HCT116 (cell line): ENCODE results near the gene MRPS23. TPM values are rescaled to one million over a fixed set of nuclear protein-coding genes. Genes with fewer than 3 reads are reported as not detected.

Experiments used
- ATAC-seq: fragments of 200-7000 bp; cut with Tn5 transposase; 2 replicates; pipeline ENCODE4 v1.9.1; 2020; ENCODE audit warnings: mild to moderate bottlenecking, moderate library complexity
- BruUV-seq: library from RNA; stranded (reverse); fragments of 400-500 nt; replicated peaks from 2 replicates; lab custom pipeline; 2021; lab: Mats Ljungman, UMichigan
- CTCF ChIA-PET: fragments of 300-600 bp; sonication (Branson Sonifier 250); formaldehyde crosslinking; loops from one replicate; lab custom pipeline; 2021; ENCODE audit warnings: antibody characterized with exemption; lab: Charles Lee
- POLR2A ChIA-PET: fragments of 300-600, 350-600 bp; sonication (Branson Sonifier 250); formaldehyde crosslinking; loops from one replicate; lab custom pipeline; 2021; ENCODE audit warnings: antibody characterized with exemption; lab: Charles Lee
- RAD21 ChIA-PET, 2 experiments: fragments of 300-600 bp; sonication (Branson Sonifier 250); formaldehyde crosslinking; loops; one replicate each; lab custom pipeline; 2023; ENCODE audit warnings: low total read pairs in 2 of 2; ENCODE audit not compliant: uncharacterized antibody in 2 of 2, unreplicated experiment in 2 of 2, low non-redundant PET in 1 of 2; lab: Charles Lee
- DNase-seq: peaks from one replicate; pipeline ENCODE4 v3.0.0-alpha.2; 2010; ENCODE audit warnings: low read depth, low spot score
- H2AFZ ChIP-seq: fragments of 200-600 bp; shearing (Covaris generic), sonication (generic); 2 replicates; pipeline ENCODE4 v1.6.1; 2017; ENCODE audit warnings: low read depth, mixed run types, mixed read lengths, antibody characterized with exemption, low read length; ENCODE audit not compliant: poor library complexity, severe bottlenecking
- H3K27ac ChIP-seq: 2 replicates; pipeline ENCODE4 v1.5.1; 2012; ENCODE audit warnings: low read depth, low read length
- H3K27me3 ChIP-seq: fragments of 200-600 bp; sonication (generic); 2 replicates; pipeline ENCODE4 v1.6.1; 2016; ENCODE audit warnings: mixed run types, low read length, mixed read lengths; ENCODE audit not compliant: insufficient read depth
- H3K36me3 ChIP-seq, 2 experiments: fragments of 200-500 bp in 1 of 2; fragments of 200-600 bp in 1 of 2; sonication (Bioruptor generic) in 1 of 2; sonication (generic) in 1 of 2; 2 replicates each; pipeline versions ENCODE4 v1.5.1 to v1.6.1; 2014 to 2016; ENCODE audit warnings: low read length in 2 of 2, inconsistent platforms in 1 of 2, mixed read lengths in 1 of 2, mixed run types in 1 of 2; ENCODE audit not compliant: insufficient read depth in 2 of 2, control insufficient read depth in 1 of 2
- H3K4me1 ChIP-seq, 2 experiments: fragments of 200-600 bp in 1 of 2; sonication (generic) in 1 of 2; 2 replicates each; pipeline versions ENCODE4 v1.5.1 to v1.6.1; 2012 to 2017; ENCODE audit warnings: low read length in 2 of 2, inconsistent platforms in 1 of 2, mild to moderate bottlenecking in 1 of 2, mixed read lengths in 1 of 2, mixed run types in 1 of 2, moderate library complexity in 1 of 2; ENCODE audit not compliant: insufficient read depth in 2 of 2, control insufficient read depth in 1 of 2
- H3K4me2 ChIP-seq: fragments of 200-600 bp; sonication (generic); 2 replicates; pipeline ENCODE4 v1.6.1; 2017; ENCODE audit warnings: mixed run types, low read length, mixed read lengths
- H3K4me3 ChIP-seq, 2 experiments: fragments of 200-600 bp in 1 of 2; sonication (generic) in 1 of 2; replicated peaks in 1 of 2; 2 replicates each; pipeline ENCODE4 v1.5.1; 2011 to 2016; ENCODE audit warnings: low read length in 2 of 2, control low read depth in 1 of 2, low read depth in 1 of 2, mild to moderate bottlenecking in 1 of 2, mixed read lengths in 1 of 2, mixed run types in 1 of 2
- H3K79me2 ChIP-seq: fragments of 200-600 bp; sonication (generic); 2 replicates; pipeline ENCODE4 v1.6.1; 2017; ENCODE audit warnings: mild to moderate bottlenecking, mixed run types, low read length, moderate library complexity, mixed read lengths; ENCODE audit not compliant: insufficient read depth
- H3K9ac ChIP-seq: fragments of 200-600 bp; sonication (generic); 2 replicates; pipeline ENCODE4 v1.6.1; 2016; ENCODE audit warnings: low read length, mixed read lengths
- H3K9me2 ChIP-seq: fragments of 200-600 bp; sonication (generic), shearing (Covaris generic); 2 replicates; pipeline ENCODE4 v1.6.1; 2017; ENCODE audit warnings: mixed run types, mild to moderate bottlenecking, moderate library complexity; ENCODE audit not compliant: insufficient read depth
- H3K9me3 ChIP-seq, 2 experiments: fragments of 200-500 bp in 1 of 2; fragments of 200-600 bp in 1 of 2; sonication (Bioruptor generic) in 1 of 2; sonication (generic) in 1 of 2; 2 replicates each; pipeline ENCODE4 v1.6.1; 2014 to 2017; ENCODE audit warnings: low read length in 2 of 2, mixed read lengths in 2 of 2, inconsistent platforms in 1 of 2, low read depth in 1 of 2, mild to moderate bottlenecking in 1 of 2, mixed run types in 1 of 2, moderate library complexity in 1 of 2; ENCODE audit not compliant: control insufficient read depth in 1 of 2, insufficient read depth in 1 of 2
- H4K20me1 ChIP-seq: fragments of 200-600 bp; sonication (generic), shearing (Covaris generic); 2 replicates; pipeline ENCODE4 v1.6.1; 2017; ENCODE audit warnings: mixed run types, mild to moderate bottlenecking, moderate library complexity; ENCODE audit not compliant: insufficient read depth
- ATF3 ChIP-seq: IDR thresholded peaks from 2 replicates; pipeline ENCODE4 v1.6.1; 2012
- CBX3 ChIP-seq: IDR thresholded peaks from 2 replicates; pipeline ENCODE4 v1.6.1; 2012; ENCODE audit warnings: low read depth
- CEBPB ChIP-seq: IDR thresholded peaks from 2 replicates; pipeline ENCODE4 v1.6.1; 2012; ENCODE audit warnings: low read depth
- ELF1 ChIP-seq: IDR thresholded peaks from 2 replicates; pipeline ENCODE4 v1.6.1; 2012; ENCODE audit warnings: low read depth, borderline replicate concordance
- EZH2 ChIP-seq: fragments of 200-600 bp; sonication (generic); IDR thresholded peaks from 2 replicates; pipeline ENCODE4 v1.6.1; 2017; ENCODE audit warnings: antibody characterized with exemption, mixed run types
- EZH2phosphoT487 ChIP-seq: fragments of 200-600 bp; IDR thresholded peaks from 2 replicates; pipeline ENCODE4 v1.6.1; 2018; ENCODE audit warnings: antibody characterized with exemption, borderline replicate concordance
- JUND ChIP-seq: IDR thresholded peaks from 2 replicates; pipeline ENCODE4 v1.6.1; 2012
- POLR2A ChIP-seq: IDR thresholded peaks from 2 replicates; pipeline ENCODE4 v1.7.0; 2011; ENCODE audit warnings: borderline replicate concordance; ENCODE audit not compliant: insufficient read depth, insufficient read length; ENCODE audit errors: extremely low read depth
- SP1 ChIP-seq: IDR thresholded peaks from 2 replicates; pipeline ENCODE4 v1.6.1; 2012; ENCODE audit warnings: low read depth
- SRF ChIP-seq: IDR thresholded peaks from 2 replicates; pipeline ENCODE4 v1.6.1; 2012; ENCODE audit warnings: low read depth
- intact Hi-C: fragments of 100-400 bp; cut with micrococcal nuclease; formaldehyde crosslinking; loops from 2 replicates; pipeline ENCODE4 v1.10.0; 2022
- total RNA-seq: library from RNA; stranded (reverse); gene quantifications from one replicate; pipeline ENCODE4 v1.2.1, GENCODE V29; 2021; ENCODE audit not compliant: unreplicated experiment

MRPS23 gene
- total RNA-seq, 1 experiment from 2014 or later: 109 TPM

GRCh38 chr17:57894848-57895247 is 45.0 kb upstream of the MRPS23 start:
- intact Hi-C loops: loop anchor here (5.0 kb wide), 1 partner anchor 57 kb away; no protein-coding TSS in a partner anchor
- no peaks in the 10 kb centered on the region for H3K27me3 ChIP-seq
- CTCF ChIA-PET: interaction anchor here (1.1 to 1.2 kb wide), 2 partner anchors 12 to 92 kb away, joined by 3 to 5 read pairs; no protein-coding TSS in a partner anchor
- ATAC-seq (no peak), DNase-seq (no peak)
- no TSS peak for BruUV-seq
- H3K36me3 ChIP-seq: no peaks in the 10 kb centered on the region; a peak in 1 of 4 replicates
- peaks cover 81 to 87% of the 10 kb centered on the region in 2 experiments for H3K4me1 ChIP-seq
- peak overlapping the region; percentile 62; the same call in 1 of the 2 replicates for H3K9ac ChIP-seq
- H3K4me2 ChIP-seq: peak overlapping the region; percentile 1; the same call in 1 of the 2 replicates
- H4K20me1 ChIP-seq: no peaks in the 10 kb centered on the region
- no peaks in the 10 kb centered on the region; a peak in 1 of 4 replicates for H3K9me3 ChIP-seq
- no peak overlapping the region for H2AFZ ChIP-seq
- H3K27ac ChIP-seq: no peak overlapping the region
- no peak overlapping the region for H3K4me3 ChIP-seq
- H3K9me2 ChIP-seq: no peaks in the 10 kb centered on the region
- TF ChIP-seq SRF (no peak), ATF3 (no peak), CBX3 (no peak), JUND (no peak), ELF1 (no peak), CEBPB (no peak), EZH2phosphoT487 (no peak), SP1 (no peak), EZH2 (no peak), POLR2A (no peak)
- POLR2A ChIA-PET: interaction anchor here (1.2 kb wide), 1 partner anchor 59 kb away, joined by 3 read pairs; no protein-coding TSS in a partner anchor
- RAD21 ChIA-PET: no interaction called here
- peaks cover 38% of the 10 kb centered on the region for H3K79me2 ChIP-seq
